Right cardiac atrium (tissue), 5 donors: Measurements from ENCODE around the gene LARP4B. TPM values are rescaled to one million over a fixed set of nuclear protein-coding genes. Genes with fewer than 3 reads are reported as not detected.

Experiments used
- ATAC-seq, 2 donors: fragments of 200-7000 bp; cut with Tn5 transposase; one replicate each; pipeline versions ENCODE4 v1.8.0 to v1.9.1; 2020; ENCODE audit warnings: moderate library complexity in 2 of 2, mild to moderate bottlenecking in 1 of 2
- DNase-seq, 3 donors: peaks; one replicate each; pipeline ENCODE4 v3.0.0-alpha.2; 2020
- H3K27ac ChIP-seq: one replicate; pipeline ENCODE4 v1.5.1; 2013; ENCODE audit warnings: mild to moderate bottlenecking, low read length, control low read depth, moderate library complexity
- H3K27me3 ChIP-seq: one replicate; pipeline ENCODE4 v1.6.1; 2013; ENCODE audit not compliant: control insufficient read depth, insufficient read depth
- H3K4me1 ChIP-seq: one replicate; pipeline ENCODE4 v1.6.1; 2013; ENCODE audit warnings: low read length; ENCODE audit not compliant: control insufficient read depth, insufficient read depth
- H3K4me3 ChIP-seq: one replicate; pipeline ENCODE4 v1.5.1; 2013; ENCODE audit warnings: low read length, control low read depth
- H3K9me3 ChIP-seq: one replicate; pipeline ENCODE4 v1.6.1; 2013; ENCODE audit warnings: low read length; ENCODE audit not compliant: control insufficient read depth
- WGBS: extraction: QIAGEN DNeasy Blood & Tissue Kit; methylation state at CpG from one replicate; pipeline ENCODE4 v1.1.7; 2013; 5-methylcytosine and 5-hydroxymethylcytosine counted together
- intact Hi-C, 4 donors: fragments of 100-400 bp; cut with DNase I; formaldehyde crosslinking; loops; one replicate each; pipeline versions ENCODE4 v1.11.0 to v1.14.0; 2022 to 2023
- polyA plus RNA-seq: library from polyadenylated mRNA; stranded (reverse); fragments of 200-250 nt; gene quantifications from one replicate; pipeline ENCODE4 v1.2.3, GENCODE V29; 2013
- total RNA-seq, 4 donors: library from RNA; stranded (reverse); fragmentation: NEBNext Ultra II Directional; extraction: Animal tissue kit (Norgen Biotek cat#: 25700); gene quantifications; one replicate each; pipeline ENCODE4 v1.2.1, GENCODE V29; 2021
- donor health status: healthy with polysubstance abuse.
- donor health status: DM: no; HTN: yes; CAD: no.
- donor health status: DM: no; HTN: no; CAD: no.
- donor health status: DM: no; HTN: yes; CAD: no; lungs with severe emphysema.
- donor health status: DM: yes; HTN: yes; CAD: no.

The LARP4B gene
- total and polyA plus RNA-seq, 5 donors = 12.1 to 59.3 (median 49.2) TPM

DNA sequence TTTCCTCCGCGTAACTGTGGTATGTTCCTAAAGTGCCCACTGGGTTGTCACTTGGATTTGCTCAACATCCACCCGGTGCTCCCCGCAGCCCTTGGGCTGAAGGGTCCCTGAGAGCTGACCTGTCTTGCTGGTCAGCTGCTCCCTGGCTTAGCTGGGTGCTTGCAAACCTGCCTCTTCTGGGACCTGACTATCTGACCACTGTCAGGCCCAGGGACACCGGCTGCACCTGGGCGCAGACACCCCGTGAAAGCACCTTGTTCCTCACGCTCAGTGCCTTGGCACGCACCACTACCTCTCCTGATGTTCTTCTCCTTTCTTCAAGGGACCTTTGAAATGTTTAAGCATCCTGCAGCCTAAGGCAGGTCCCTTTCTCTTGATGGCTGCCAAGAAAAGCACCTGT lies 26.6 kb upstream of the LARP4B start:
- Histone ChIP-seq H3K4me1 (no peaks in the 10 kb centered on the region), H3K27ac (no peak overlapping the region), H3K4me3 (no peak overlapping the region), H3K9me3 (no peaks in the 10 kb centered on the region), H3K27me3 (no peaks in the 10 kb centered on the region)
- 94% methylated on average over 9 of the region's 9 CpGs for WGBS
- intact Hi-C loops = no loop called here
- ATAC-seq = no peak
- no peak for DNase-seq

DNA sequence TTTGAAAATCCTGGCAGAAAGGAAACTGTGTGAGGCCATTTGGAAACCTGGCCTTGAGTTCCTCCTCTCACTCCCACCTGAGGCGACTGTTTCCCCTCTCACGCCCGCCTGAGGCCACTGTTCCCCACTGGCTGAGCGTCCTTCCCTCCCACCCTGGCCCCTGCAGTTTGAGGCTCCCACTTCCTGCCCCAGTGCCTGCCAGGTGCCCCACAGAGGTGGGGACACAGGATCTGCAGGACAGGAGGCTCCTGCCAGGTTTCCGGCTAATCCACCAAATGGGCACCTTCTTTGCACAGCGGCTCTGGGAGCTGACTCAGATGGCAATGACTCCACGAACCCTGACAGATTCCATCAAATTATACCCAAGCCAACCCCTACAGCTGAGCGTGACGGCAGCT lies 24.3 kb upstream of the LARP4B start:
- Histone ChIP-seq H3K27me3 (no peaks in the 10 kb centered on the region), H3K4me1 (no peaks in the 10 kb centered on the region), H3K4me3 (no peak overlapping the region), H3K9me3 (no peaks in the 10 kb centered on the region), H3K27ac (no peak overlapping the region)
- WGBS = 70% methylated on average over 9 of the region's 9 CpGs
- intact Hi-C loops = no loop called here
- DNase-seq (no peak), ATAC-seq (no peak)

DNA sequence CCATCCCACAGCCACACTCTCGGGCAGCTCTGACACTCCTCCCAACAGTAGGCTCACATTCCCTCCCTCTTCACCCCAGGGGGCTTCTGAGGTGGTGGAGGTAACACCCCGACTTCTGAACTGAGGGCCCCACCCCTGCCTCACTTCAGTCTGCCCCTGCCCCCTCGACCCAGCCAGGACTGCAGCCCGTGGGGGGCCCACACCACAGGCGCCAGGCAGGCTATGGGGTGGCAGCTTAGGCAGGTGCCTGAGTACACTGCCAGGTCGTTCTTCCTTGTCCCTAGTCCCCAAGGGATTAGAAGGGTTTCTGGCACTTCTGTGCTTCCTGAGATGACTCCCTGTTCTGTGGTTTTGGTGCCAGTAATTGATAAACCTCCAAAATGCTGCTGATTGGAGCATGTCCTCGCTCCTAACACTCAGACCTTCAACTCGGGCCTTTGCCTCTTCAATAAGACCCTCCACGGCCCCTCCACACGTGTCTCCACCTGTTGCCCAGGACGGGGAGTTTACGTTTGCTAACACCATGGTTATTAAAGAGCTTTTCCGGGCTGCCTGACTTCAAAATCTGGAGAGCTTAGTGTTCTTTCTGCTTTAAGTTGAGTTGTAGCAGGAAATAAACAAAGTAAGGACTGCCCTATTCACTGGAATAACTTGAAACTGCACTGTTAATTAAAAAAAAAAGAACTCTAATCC lies 23.8 kb upstream of the LARP4B start:
- intact Hi-C loops = no loop called here
- Histone ChIP-seq H3K9me3 (no peaks in the 10 kb centered on the region), H3K4me3 (no peak overlapping the region), H3K27me3 (no peaks in the 10 kb centered on the region), H3K27ac (no peak overlapping the region), H3K4me1 (no peaks in the 10 kb centered on the region)
- WGBS = 38% methylated on average over 13 of the region's 13 CpGs
- ATAC-seq (no peak), DNase-seq (no peak)

- Histone ChIP-seq H3K4me1 (no peaks in the 10 kb centered on the region), H3K9me3 (no peaks in the 10 kb centered on the region), H3K27me3 (no peaks in the 10 kb centered on the region), H3K27ac (no peak overlapping the region), H3K4me3 (no peak overlapping the region)
- no peak for ATAC-seq
- WGBS = 89% methylated on average over 21 of the region's 21 CpGs
- no peak for DNase-seq
- intact Hi-C loops = no loop called here
Observed at GRCh38 chr10:954396-954795, 22.9 kb upstream of the LARP4B start.

GRCh38 chr10:953836-954235 lies 22.3 kb upstream of the LARP4B start:
- Histone ChIP-seq H3K4me3 (no peak overlapping the region), H3K9me3 (no peaks in the 10 kb centered on the region), H3K27ac (no peak overlapping the region), H3K4me1 (no peaks in the 10 kb centered on the region), H3K27me3 (no peaks in the 10 kb centered on the region)
- 90% methylated on average over 11 of the region's 11 CpGs for WGBS
- DNase-seq (no peak), ATAC-seq (no peak)
- intact Hi-C loops = no loop called here

DNA sequence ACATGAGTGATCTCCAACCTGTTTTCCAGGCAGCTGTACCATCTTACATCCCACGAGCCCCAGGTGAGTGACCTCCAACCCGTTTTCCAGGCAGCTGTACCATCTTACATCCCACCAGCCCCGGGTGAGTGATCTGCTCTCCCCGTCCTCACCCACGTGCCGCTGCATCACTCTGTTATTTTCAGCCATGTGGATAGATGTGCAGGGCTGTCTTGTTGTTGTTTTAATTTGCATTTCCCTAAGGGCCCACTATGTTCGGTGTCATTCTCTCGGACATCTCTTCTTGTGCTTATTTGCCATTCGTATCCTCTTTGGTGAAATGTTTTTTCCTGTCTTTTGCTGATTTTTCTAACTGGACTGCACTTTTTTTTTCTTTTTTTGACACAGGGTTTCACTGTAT lies 17.9 kb upstream of the LARP4B start:
- WGBS = 76% methylated on average over 9 of the region's 9 CpGs
- H3K27ac ChIP-seq = no peak overlapping the region
- no peak overlapping the region for H3K4me3 ChIP-seq
- DNase-seq = no peak
- intact Hi-C loops = no loop called here
- no peaks in the 10 kb centered on the region for H3K4me1 ChIP-seq
- no peaks in the 10 kb centered on the region for H3K9me3 ChIP-seq
- no peak for ATAC-seq
- no peaks in the 10 kb centered on the region for H3K27me3 ChIP-seq

- 93% methylated on average over 10 of the region's 10 CpGs for WGBS
- H3K27me3 ChIP-seq = no peaks in the 10 kb centered on the region
- ATAC-seq = no peak
Observed at GRCh38 chr10:948347-948746, 16.8 kb upstream of the LARP4B start.

GRCh38 chr10:947881-948280 lies 16.4 kb upstream of the LARP4B start:
- H3K27me3 ChIP-seq = no peaks in the 10 kb centered on the region
- H3K4me3 ChIP-seq = no peak overlapping the region
- WGBS = 92% methylated on average over 10 of the region's 10 CpGs
- DNase-seq (no peak), ATAC-seq (no peak)
- no peaks in the 10 kb centered on the region for H3K9me3 ChIP-seq
- intact Hi-C loops = no loop called here
- H3K4me1 ChIP-seq = no peaks in the 10 kb centered on the region
- no peak overlapping the region for H3K27ac ChIP-seq

More at GRCh38 chr10:948347-948746, 16.8 kb upstream of the LARP4B start:
- Histone ChIP-seq H3K4me1 (no peaks in the 10 kb centered on the region), H3K9me3 (no peaks in the 10 kb centered on the region), H3K4me3 (no peak overlapping the region), H3K27ac (no peak overlapping the region)
- no peak for DNase-seq
- intact Hi-C loops = no loop called here

- 79% methylated on average over 9 of the region's 9 CpGs for WGBS
- ATAC-seq (no peak), DNase-seq (no peak)
- no peaks in the 10 kb centered on the region for H3K9me3 ChIP-seq
- no peaks in the 10 kb centered on the region for H3K4me1 ChIP-seq
- H3K27me3 ChIP-seq = no peaks in the 10 kb centered on the region
- H3K4me3 ChIP-seq = no peak overlapping the region
- intact Hi-C loops = no loop called here
- no peak overlapping the region for H3K27ac ChIP-seq
Observed at GRCh38 chr10:947051-947450, 15.5 kb upstream of the LARP4B start.

DNA sequence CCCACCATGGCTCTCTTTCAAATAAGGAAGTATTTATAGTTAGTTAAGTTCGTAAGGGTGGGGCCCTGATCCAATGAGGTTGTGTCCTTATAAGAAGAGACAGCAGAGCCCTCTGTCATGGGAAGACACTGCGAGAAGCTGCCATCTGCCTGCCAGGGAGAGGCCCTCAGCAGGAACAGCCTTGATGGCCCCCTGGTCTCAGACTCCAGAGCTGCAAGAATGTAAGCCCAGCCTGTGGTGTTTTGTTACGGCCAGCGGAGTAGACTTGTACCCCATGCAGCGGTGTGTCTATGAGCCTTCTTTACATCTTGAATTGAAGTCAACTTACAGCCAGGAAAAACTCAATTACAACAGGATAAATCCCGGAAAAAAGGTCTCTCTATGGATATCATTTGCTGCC lies 14.3 kb upstream of the LARP4B start:
- ATAC-seq (no peak), DNase-seq (no peak)
- H3K4me1 ChIP-seq = no peaks in the 10 kb centered on the region
- 91% methylated on average over 6 of the region's 6 CpGs for WGBS
- H3K27ac ChIP-seq = no peak overlapping the region
- H3K27me3 ChIP-seq = no peaks in the 10 kb centered on the region
- intact Hi-C loops = no loop called here
- no peaks in the 10 kb centered on the region for H3K9me3 ChIP-seq
- H3K4me3 ChIP-seq = no peak overlapping the region

DNA sequence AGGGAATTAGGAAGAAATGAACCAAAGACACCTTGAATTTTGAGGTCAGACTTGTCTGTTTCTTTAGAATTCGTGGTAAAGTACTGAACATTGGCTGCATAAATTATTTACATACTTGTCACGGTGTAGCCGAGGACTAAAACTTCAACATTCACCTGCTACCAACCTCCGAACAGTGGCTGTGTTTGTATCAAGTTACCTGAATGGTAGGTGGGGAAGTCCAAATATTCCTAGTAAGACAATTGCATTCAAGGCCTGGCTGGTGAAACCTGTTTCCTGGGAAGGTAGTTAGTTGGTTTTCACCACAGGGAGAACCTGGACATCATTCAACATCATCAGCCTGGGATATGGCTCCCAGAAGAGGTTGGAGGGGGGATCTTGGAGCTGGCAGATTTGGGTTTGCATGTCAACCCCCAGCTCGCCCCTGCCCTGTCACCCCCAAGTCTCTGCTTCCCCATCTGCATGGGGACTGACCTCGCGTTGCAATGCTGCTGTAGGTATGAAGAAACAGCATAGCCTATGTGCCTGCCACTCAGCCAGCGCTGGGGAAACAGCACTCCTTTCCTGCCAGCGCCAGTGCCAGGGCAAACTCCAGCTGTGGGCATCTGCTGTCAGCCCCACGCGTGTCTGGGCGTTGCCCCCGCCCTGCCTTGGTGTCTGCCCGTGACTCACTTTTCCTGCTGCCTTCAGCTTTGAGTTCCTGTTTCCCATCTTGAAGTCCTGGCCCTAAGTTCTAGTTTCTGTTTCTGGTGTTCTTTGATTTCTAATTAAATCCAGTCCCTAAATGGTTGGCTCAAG lies 12.7 kb upstream of the LARP4B start:
- Histone ChIP-seq H3K27ac (no peak overlapping the region), H3K27me3 (no peaks in the 10 kb centered on the region), H3K4me3 (no peak overlapping the region), H3K4me1 (no peaks in the 10 kb centered on the region), H3K9me3 (no peaks in the 10 kb centered on the region)
- ATAC-seq (peak; percentile 87 to 88), DNase-seq (peak; percentile 76 to 87 (median 87))
- WGBS = 68% methylated on average over 14 of the region's 14 CpGs
- intact Hi-C loops = no loop called here
